Measurements from ENCODE around the gene AGAP1.

Gene AGAP1

GRCh38 chr2:236026841-236027240 lies 533.0 kb downstream of the AGAP1 start:
- no peak for DNase-seq

GRCh38 chr2:236028066-236028465 lies 534.2 kb downstream of the AGAP1 start:
- no peak for DNase-seq

GRCh38 chr2:236033462-236033861 lies 539.6 kb downstream of the AGAP1 start:
- no peak for DNase-seq

- DNase-seq, result no peak
Measured at GRCh38 chr2:236034974-236035373, 541.1 kb downstream of the AGAP1 start.

- no peak for DNase-seq
Measured at GRCh38 chr2:236036045-236036444, 542.2 kb downstream of the AGAP1 start.

- DNase-seq, result no peak
Measured at GRCh38 chr2:236038096-236038495, 544.3 kb downstream of the AGAP1 start.

GRCh38 chr2:236040600-236041328 lies 546.9 kb downstream of the AGAP1 start:
- no peak for DNase-seq

- no peak for DNase-seq
Measured at GRCh38 chr2:236041616-236042015, 547.8 kb downstream of the AGAP1 start.

- no peak for DNase-seq
Measured at GRCh38 chr2:236042087-236042486, 548.2 kb downstream of the AGAP1 start.

GRCh38 chr2:236044191-236044590 lies 550.3 kb downstream of the AGAP1 start:
- DNase-seq, result no peak

- DNase-seq, result no peak
Measured at GRCh38 chr2:236045251-236046235, 551.7 kb downstream of the AGAP1 start.

- no peak for DNase-seq
Measured at GRCh38 chr2:236046715-236047114, 552.9 kb downstream of the AGAP1 start.

- DNase-seq, result no peak
Measured at GRCh38 chr2:236047176-236047575, 553.3 kb downstream of the AGAP1 start.

GRCh38 chr2:236047886-236048540 lies 554.2 kb downstream of the AGAP1 start:
- no peak for DNase-seq

- no peak for DNase-seq
Measured at GRCh38 chr2:236049981-236050380, 556.1 kb downstream of the AGAP1 start.

GRCh38 chr2:236051351-236051750 lies 557.5 kb downstream of the AGAP1 start:
- DNase-seq, result no peak

- DNase-seq, result no peak
Measured at GRCh38 chr2:236051806-236052205, 558.0 kb downstream of the AGAP1 start.

- DNase-seq, result no peak
Measured at GRCh38 chr2:236052206-236052605, 558.4 kb downstream of the AGAP1 start.

- DNase-seq, result no peak
Measured at GRCh38 chr2:236052926-236053821, 559.3 kb downstream of the AGAP1 start.

GRCh38 chr2:236054125-236054524 lies 560.3 kb downstream of the AGAP1 start:
- no peak for DNase-seq

- no peak for DNase-seq
Measured at GRCh38 chr2:236054621-236055305, 560.9 kb downstream of the AGAP1 start.

- no peak for DNase-seq
Measured at GRCh38 chr2:236055471-236055870, 561.6 kb downstream of the AGAP1 start.
